H1 (cell line): ENCODE data around the gene SH3PXD2B. TPM values are rescaled to one million over a fixed set of nuclear protein-coding genes. Genes with fewer than 3 reads are reported as not detected.

ENCODE experiments used
- CTCF ChIA-PET: fragments of 300-600 bp; sonication (Branson Sonifier 250); formaldehyde crosslinking; loops from one replicate; lab custom pipeline; 2021; ENCODE audit not compliant: partially characterized antibody; lab: Charles Lee
- POLR2A ChIA-PET: fragments of 300-600 bp; sonication (Branson Sonifier 250); formaldehyde crosslinking; loops from one replicate; lab custom pipeline; 2021; ENCODE audit warnings: inconsistent platforms; ENCODE audit not compliant: partially characterized antibody; lab: Charles Lee
- DNase-seq, 2 experiments: peaks; one replicate each; pipeline versions ENCODE4 v3.0.0 to v3.0.0-alpha.2; 2010 to 2022; ENCODE audit warnings: low spot score in 2 of 2, low read depth in 1 of 2, mixed read lengths in 1 of 2
- FAIRE-seq: peaks from 2 replicates; lab custom pipeline; 2011; peaks lifted over from hg19 to GRCh38; lab: Jason Lieb, UNC
- H2AFZ ChIP-seq: 2 replicates; pipeline ENCODE4 v1.8.1; 2012; ENCODE audit warnings: low read length, inconsistent platforms
- H2AK5ac ChIP-seq: 2 replicates; pipeline ENCODE4 v1.6.1; 2013; ENCODE audit warnings: low read depth, low read length
- H2BK120ac ChIP-seq: replicated peaks from 2 replicates; pipeline ENCODE3; 2013; ENCODE audit warnings: low read depth, low read length, inconsistent platforms
- H2BK12ac ChIP-seq: 2 replicates; pipeline ENCODE4 v1.6.1; 2013; ENCODE audit warnings: low read depth, low read length
- H2BK15ac ChIP-seq: 2 replicates; pipeline ENCODE4 v1.6.1; 2013; ENCODE audit warnings: low read length
- H2BK20ac ChIP-seq: 2 replicates; pipeline ENCODE4 v1.6.1; 2013; ENCODE audit warnings: low read length
- H2BK5ac ChIP-seq: 2 replicates; pipeline ENCODE4 v1.6.1; 2013; ENCODE audit warnings: low read depth, low read length
- H3K14ac ChIP-seq: 2 replicates; pipeline ENCODE4 v1.6.1; 2013; ENCODE audit warnings: inconsistent platforms; ENCODE audit not compliant: insufficient read length
- H3K18ac ChIP-seq: 2 replicates; pipeline ENCODE4 v1.6.1; 2013; ENCODE audit warnings: low read length; ENCODE audit errors: extremely low read depth
- H3K23ac ChIP-seq: 2 replicates; pipeline ENCODE4 v1.6.1; 2013; ENCODE audit warnings: inconsistent platforms; ENCODE audit not compliant: insufficient read length
- H3K23me2 ChIP-seq: 2 replicates; pipeline ENCODE4 v1.6.1; 2013; ENCODE audit warnings: low read depth, low read length
- H3K27ac ChIP-seq: 2 replicates; pipeline ENCODE4 v1.6.1; 2011; ENCODE audit warnings: low read depth, low read length, inconsistent platforms
- H3K27me3 ChIP-seq, 4 experiments: replicated peaks in 1 of 4; 1 replicate in 1 of 4; 2 replicates in 3 of 4; pipeline versions ENCODE4 v1.6.1 to v1.8.1; 2011 to 2013; ENCODE audit warnings: low read length in 3 of 4, mild to moderate bottlenecking in 3 of 4, inconsistent platforms in 2 of 4, mixed read lengths in 2 of 4, moderate library complexity in 1 of 4; ENCODE audit not compliant: control insufficient read depth in 3 of 4, insufficient read depth in 3 of 4; ENCODE audit errors: extremely low read depth in 1 of 4
- H3K36me3 ChIP-seq, 4 experiments: 2 replicates each; pipeline versions ENCODE4 v1.6.1 to v1.8.1; 2011 to 2013; ENCODE audit warnings: mild to moderate bottlenecking in 4 of 4, low read length in 3 of 4, moderate library complexity in 2 of 4, control low read depth in 1 of 4, inconsistent platforms in 1 of 4; ENCODE audit not compliant: insufficient read depth in 4 of 4, control insufficient read depth in 2 of 4
- H3K4ac ChIP-seq: replicated peaks from 2 replicates; pipeline ENCODE3; 2013; ENCODE audit warnings: low read length, low read depth, mixed read lengths, inconsistent platforms; ENCODE audit not compliant: insufficient read length
- H3K4me1 ChIP-seq, 4 experiments: replicated peaks in 1 of 4; 1 replicate in 1 of 4; 2 replicates in 3 of 4; pipeline versions ENCODE4 v1.6.1 to v1.8.1; 2011 to 2013; ENCODE audit warnings: low read length in 3 of 4, inconsistent platforms in 2 of 4, mixed read lengths in 1 of 4; ENCODE audit not compliant: insufficient read depth in 4 of 4, control insufficient read depth in 3 of 4
- H3K4me2 ChIP-seq, 2 experiments: 2 replicates each; pipeline versions ENCODE4 v1.6.1 to v1.8.1; 2011 to 2013; ENCODE audit warnings: low read depth in 2 of 2, low read length in 2 of 2, control low read depth in 1 of 2, inconsistent platforms in 1 of 2, mild to moderate bottlenecking in 1 of 2; ENCODE audit not compliant: insufficient read depth in 1 of 2
- H3K4me3 ChIP-seq, 4 experiments: fragments of 200-600, 300-600 bp in 1 of 4; sonication (generic), shearing (Covaris generic), sonication (Bioruptor Twin) in 1 of 4; 2 replicates each; pipeline versions ENCODE4 v1.5.1 to v1.8.1; 2011 to 2016; ENCODE audit warnings: low read length in 4 of 4, low read depth in 3 of 4, control low read depth in 2 of 4, inconsistent platforms in 2 of 4, mild to moderate bottlenecking in 2 of 4, mixed read lengths in 1 of 4, moderate library complexity in 1 of 4; ENCODE audit not compliant: insufficient read depth in 2 of 4; ENCODE audit errors: extremely low read depth in 1 of 4
- H3K56ac ChIP-seq: replicated peaks from 2 replicates; pipeline ENCODE3; 2013; ENCODE audit warnings: low read depth, mild to moderate bottlenecking, mixed read lengths, low read length, inconsistent platforms; ENCODE audit not compliant: insufficient read length
- H3K79me1 ChIP-seq: 2 replicates; pipeline ENCODE4 v1.6.1; 2013; ENCODE audit warnings: low read depth, low read length, control low read depth
- H3K79me2 ChIP-seq, 2 experiments: 2 replicates each; pipeline versions ENCODE4 v1.6.1 to v1.8.1; 2012 to 2013; ENCODE audit warnings: low read length in 2 of 2, mild to moderate bottlenecking in 2 of 2, inconsistent platforms in 1 of 2; ENCODE audit not compliant: insufficient read depth in 2 of 2, control insufficient read depth in 1 of 2
- H3K9ac ChIP-seq, 4 experiments: replicated peaks in 1 of 4; 1 replicate in 1 of 4; 2 replicates in 3 of 4; pipeline versions ENCODE4 v1.6.1 to v1.8.1; 2011 to 2013; ENCODE audit warnings: low read depth in 3 of 4, low read length in 3 of 4, control low read depth in 2 of 4, mild to moderate bottlenecking in 2 of 4, moderate library complexity in 2 of 4, inconsistent platforms in 1 of 4; ENCODE audit errors: extremely low read depth in 1 of 4
- H3K9me3 ChIP-seq, 2 experiments: 2 replicates each; pipeline versions ENCODE4 v1.6.1 to v1.8.1; 2012 to 2013; ENCODE audit warnings: mild to moderate bottlenecking in 2 of 2, moderate library complexity in 2 of 2, control low read depth in 1 of 2, inconsistent platforms in 1 of 2, low read depth in 1 of 2, low read length in 1 of 2, mixed read lengths in 1 of 2; ENCODE audit not compliant: insufficient read depth in 2 of 2
- H4K20me1 ChIP-seq, 2 experiments: replicated peaks in 1 of 2; 2 replicates each; pipeline versions ENCODE3 to v1.8.1; 2011 to 2013; ENCODE audit warnings: inconsistent platforms in 2 of 2, low read length in 2 of 2, mild to moderate bottlenecking in 1 of 2; ENCODE audit not compliant: insufficient read depth in 2 of 2, control insufficient read depth in 1 of 2
- H4K5ac ChIP-seq: 2 replicates; pipeline ENCODE4 v1.6.1; 2013; ENCODE audit warnings: low read length, low read depth, mixed read lengths, inconsistent platforms; ENCODE audit not compliant: insufficient read length
- H4K8ac ChIP-seq: 2 replicates; pipeline ENCODE4 v1.8.0; 2013; ENCODE audit warnings: mild to moderate bottlenecking, moderate library complexity, low read length, inconsistent platforms; ENCODE audit not compliant: insufficient read depth; ENCODE audit errors: extremely low read depth
- H4K91ac ChIP-seq: replicated peaks from 2 replicates; pipeline ENCODE3; 2013; ENCODE audit warnings: low read length, mixed read lengths, inconsistent platforms; ENCODE audit not compliant: insufficient read length
- CREB1 ChIP-seq: IDR thresholded peaks from 2 replicates; pipeline ENCODE4 v1.6.1; 2012; ENCODE audit warnings: inconsistent platforms
- KDM1A ChIP-seq: fragments of 200-600, 300-600 bp; sonication (generic); IDR thresholded peaks from 2 replicates; pipeline ENCODE4 v1.7.1; 2016; ENCODE audit warnings: mild to moderate bottlenecking, low read length, borderline replicate concordance
- POLR2A ChIP-seq, 2 experiments: IDR thresholded peaks; 1 replicate in 1 of 2; 2 replicates in 1 of 2; pipeline ENCODE4 v1.6.1; 2011; ENCODE audit warnings: low read depth in 2 of 2, low read length in 2 of 2, mild to moderate bottlenecking in 2 of 2; ENCODE audit errors: control extremely low read depth in 1 of 2
- POLR2AphosphoS5 ChIP-seq: IDR thresholded peaks from 2 replicates; pipeline ENCODE4 v1.6.1; 2011; ENCODE audit warnings: low read depth, low read length
- POU5F1 ChIP-seq: IDR thresholded peaks from 2 replicates; pipeline ENCODE4 v1.6.1; 2011; ENCODE audit warnings: low read depth, mild to moderate bottlenecking, low read length, moderate library complexity
- SIX5 ChIP-seq: IDR thresholded peaks from 2 replicates; pipeline ENCODE4 v1.6.1; 2011; ENCODE audit warnings: mild to moderate bottlenecking, low read depth, low read length
- SP1 ChIP-seq: IDR thresholded peaks from 2 replicates; pipeline ENCODE4 v1.6.1; 2011; ENCODE audit warnings: low read depth, low read length
- TBP ChIP-seq: IDR thresholded peaks from 2 replicates; pipeline ENCODE4 v1.6.1; 2011; ENCODE audit warnings: low read depth, low read length, improper control_type of control experiment
- WGBS, 2 experiments: shearing (Covaris generic) in 1 of 2; methylation state at CpG; one replicate each; pipeline versions ENCODE4 v1.1.6 to v1.1.7; 2013 to 2015; ENCODE audit warnings: low lambda C conversion rate in 2 of 2, mixed read lengths in 2 of 2, inconsistent platforms in 1 of 2, low coverage in 1 of 2, missing lambda C conversion rate in 1 of 2; ENCODE audit not compliant: insufficient replicate concordance in 2 of 2, insufficient coverage in 1 of 2, insufficient read length in 1 of 2; ENCODE audit errors: extremely low coverage in 1 of 2, missing lambda C conversion rate in 1 of 2; 5-methylcytosine and 5-hydroxymethylcytosine counted together
- polyA plus RNA-seq, 7 experiments: library from polyadenylated mRNA; depleted of rRNA in 3 of 7; stranded (reverse) in 5 of 7; unstranded in 2 of 7; fragments of >200 nt in 5 of 7; fragments of 200-250 nt in 2 of 7; gene quantifications; 1 replicate in 5 of 7; 2 replicates in 1 of 7; 4 replicates in 1 of 7; pipeline versions ENCODE4 v1.2.1 to v1.2.3, GENCODE V29; 2011 to 2013; ENCODE audit warnings: missing spikeins in 2 of 7, mixed read lengths in 2 of 7
- total RNA-seq: library from RNA; stranded (reverse); fragmentation: NEBNext Ultra II Directional; extraction: Animal tissue kit (Norgen Biotek cat#: 25700); gene quantifications from 2 replicates; pipeline ENCODE4 v1.2.1, GENCODE V29; 2021

SH3PXD2B gene
- total and polyA plus RNA-seq, 2 of the 8 experiments (the other 6 are each of a cell fraction or from before 2014, with no cell fraction given) = 32.9 to 72.9 TPM

DNA sequence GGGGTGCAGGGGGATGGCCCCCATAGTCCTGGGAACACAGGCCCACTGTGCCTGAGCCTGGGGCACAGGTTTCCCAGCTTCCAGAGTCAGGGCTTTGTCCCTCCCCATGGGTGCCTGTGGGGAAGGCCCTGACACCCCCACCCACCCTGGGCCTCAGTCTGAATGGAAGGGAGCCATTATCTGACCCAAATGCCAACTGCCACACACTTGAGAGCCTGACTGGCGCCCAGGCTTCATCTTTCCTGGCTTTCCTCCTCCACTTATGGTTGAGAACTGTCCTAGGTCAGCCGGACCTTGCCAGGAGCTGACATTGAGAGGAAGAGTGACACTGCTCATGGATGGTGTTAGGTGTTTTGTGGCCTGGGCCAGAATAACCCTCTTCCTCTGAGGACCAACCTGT, 24.0 kb downstream of the SH3PXD2B start:
- no peak overlapping the region for H3K18ac ChIP-seq
- H3K27me3 ChIP-seq = no peaks in the 10 kb centered on the region
- CTCF ChIA-PET = interaction anchor here (0.8 to 7.1 kb wide), 3 partner anchors 21 to 111 kb away, joined by 3 to 36 read pairs (median 3); no protein-coding TSS in a partner anchor
- no peak overlapping the region for H3K56ac ChIP-seq
- H3K9me3 ChIP-seq = no peaks in the 10 kb centered on the region
- H4K5ac ChIP-seq = no peak overlapping the region
- H3K4me2 ChIP-seq = no peak overlapping the region
- H2BK20ac ChIP-seq = no peak overlapping the region
- H2AFZ ChIP-seq = no peak overlapping the region
- H3K4me1 ChIP-seq = peaks cover 0 to 3% (median 0%) of the 10 kb centered on the region in 4 experiments; a peak in 1 of 7 replicates
- H2BK15ac ChIP-seq = no peak overlapping the region
- DNase-seq = no peak
- H3K23me2 ChIP-seq = no peaks in the 10 kb centered on the region
- H3K79me1 ChIP-seq = peaks cover 12% of the 10 kb centered on the region
- H2BK120ac ChIP-seq = no peak overlapping the region
- H3K79me2 ChIP-seq = peaks cover 0 to 51% of the 10 kb centered on the region in 2 experiments; a peak in 3 of 4 replicates
- no peak overlapping the region for H2BK12ac ChIP-seq
- no peak for FAIRE-seq
- H3K23ac ChIP-seq = no peak overlapping the region
- H3K9ac ChIP-seq = no peak overlapping the region
- no peak overlapping the region for H2AK5ac ChIP-seq
- no peak overlapping the region for H2BK5ac ChIP-seq
- no peak overlapping the region for H4K8ac ChIP-seq
- peaks cover 12 to 40% of the 10 kb centered on the region in 2 experiments for H4K20me1 ChIP-seq
- no peak overlapping the region for H3K14ac ChIP-seq
- H3K36me3 ChIP-seq = no peaks in the 10 kb centered on the region
- WGBS, 2 experiments = 93% methylated on average over 2 of the region's 2 CpGs; no CpG with 5 or more reads in 1 of the 2 experiments
- no peak overlapping the region for H3K4ac ChIP-seq
- POLR2A ChIA-PET = no interaction called here
- H3K27ac ChIP-seq = no peak overlapping the region
- no peak overlapping the region for H4K91ac ChIP-seq
- H3K4me3 ChIP-seq = no peak overlapping the region
- TF ChIP-seq POLR2AphosphoS5 (no peak), TBP (no peak), SP1 (no peak), POLR2A (IDR thresholded peaks at IDR 0.05; ENCODE audit: control extremely low read depth in 1 of 2, low read depth in 2 of 2, low read length in 2 of 2) (no peak), SIX5 (no peak), KDM1A (no peak), CREB1 (no peak), POU5F1 (no peak)
